Epithelial cell of umbilical artery (primary cell): ENCODE results near the gene CXCL14. TPM values are rescaled to one million over a fixed set of nuclear protein-coding genes. Genes with fewer than 3 reads are reported as not detected.

Experiments
- total RNA-seq: library from RNA; depleted of rRNA; stranded (reverse); fragments of >200 nt; gene quantifications from 2 replicates; pipeline ENCODE4 v1.2.3, GENCODE V29; 2014

Gene CXCL14, protein sequence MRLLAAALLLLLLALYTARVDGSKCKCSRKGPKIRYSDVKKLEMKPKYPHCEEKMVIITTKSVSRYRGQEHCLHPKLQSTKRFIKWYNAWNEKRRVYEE
- total RNA-seq = not detected in 2 replicates

GRCh38 chr5:135578685-135579341 lies at the start of gene CXCL14:
Gene CXCL14, minus strand, starts transcription at chr5:135578991. Its CDS starts 213 bp downstream, at chr5:135578778.

GRCh38 chr5:135535820-135536801 lies 42.7 kb downstream of the CXCL14 start, which contains the start of gene NEUROG1:
Gene NEUROG1, minus strand, starts transcription at chr5:135535964. Its CDS starts 274 bp downstream, at chr5:135535690.

Other genes with a start within 250 kb of the CXCL14 start
- gene MACROH2A1, start 179.8 kb downstream of the CXCL14 start, total RNA-seq = 169 and 283 TPM in 2 replicates
- not detected in 2 replicates for gene DCANP1, start 131.6 kb downstream of the CXCL14 start, total RNA-seq
- gene TIFAB, start 126.6 kb downstream of the CXCL14 start, total RNA-seq = not detected in 2 replicates
- gene NEUROG1, start 43.0 kb downstream of the CXCL14 start, total RNA-seq = not detected in 2 replicates